GM18505 (cell line): ENCODE data around the gene PLEKHB2.
"Not testable (repeated sequence)": the region's sequence is repeated elsewhere in the genome, so short reads cannot be mapped to it uniquely, and the experiment has no call there.

Experiments used
- ATAC-seq: cut with Tn5 transposase; IDR thresholded peaks from one replicate; pipeline ENCODE4 v1.9.1; 2021; ENCODE audit not compliant: unreplicated experiment
- POLR2A ChIP-seq: IDR thresholded peaks from 4 replicates; pipeline ENCODE4 v1.6.1; 2011; ENCODE audit warnings: borderline replicate concordance; ENCODE audit not compliant: insufficient read depth, insufficient read length; ENCODE audit errors: extremely low read depth

The PLEKHB2 gene

GRCh38 chr2:131113566-131114227, 8.6 kb downstream of the PLEKHB2 start:
- no peak for ATAC-seq
- TF ChIP-seq POLR2A, result no peak

- ATAC-seq, result not testable (repeated sequence)
Observed at GRCh38 chr2:131114950-131115349, 9.8 kb downstream of the PLEKHB2 start.

GRCh38 chr2:131115752-131116151, 10.6 kb downstream of the PLEKHB2 start:
- no peak for ATAC-seq
- TF ChIP-seq POLR2A, result no peak

- no peak for TF ChIP-seq POLR2A
- no peak for ATAC-seq
Observed at GRCh38 chr2:131120815-131121317, 15.7 kb downstream of the PLEKHB2 start.

GRCh38 chr2:131121464-131121863, 16.3 kb downstream of the PLEKHB2 start:
- TF ChIP-seq POLR2A, result no peak
- no peak for ATAC-seq

GRCh38 chr2:131122496-131122895, 17.4 kb downstream of the PLEKHB2 start:
- no peak for ATAC-seq
- no peak for TF ChIP-seq POLR2A

GRCh38 chr2:131123192-131123591, 18.1 kb downstream of the PLEKHB2 start:
- ATAC-seq, result no peak
- TF ChIP-seq POLR2A, result no peak

- TF ChIP-seq POLR2A, result no peak
- no peak for ATAC-seq
Observed at GRCh38 chr2:131125195-131125757, 20.1 kb downstream of the PLEKHB2 start.

- ATAC-seq, result no peak
Observed at GRCh38 chr2:131126436-131126835, 21.3 kb downstream of the PLEKHB2 start.

GRCh38 chr2:131127076-131127475, 21.9 kb downstream of the PLEKHB2 start:
- no peak for ATAC-seq
- TF ChIP-seq POLR2A, result no peak

More at GRCh38 chr2:131126436-131126835, 21.3 kb downstream of the PLEKHB2 start:
- TF ChIP-seq POLR2A, result no peak

GRCh38 chr2:131127981-131128380, 22.8 kb downstream of the PLEKHB2 start:
- no peak for TF ChIP-seq POLR2A
- ATAC-seq, result no peak

GRCh38 chr2:131130298-131130596, 25.1 kb downstream of the PLEKHB2 start:
- no peak for ATAC-seq
- TF ChIP-seq POLR2A, result no peak

- no peak for TF ChIP-seq POLR2A
- ATAC-seq, result no peak
Observed at GRCh38 chr2:131132729-131133128, 27.6 kb downstream of the PLEKHB2 start.

- no peak for TF ChIP-seq POLR2A
- ATAC-seq, result no peak
Observed at GRCh38 chr2:131140581-131140980, 35.4 kb downstream of the PLEKHB2 start.
